GM12872 (cell line): ENCODE measurements around the gene DOCK9.

Experiments
- TF ChIP-seq, protein P1 (sequence below): IDR thresholded peaks from 3 replicates; pipeline ENCODE4 v1.5.1; 2011; ENCODE audit warnings: low read depth, mild to moderate bottlenecking, low read length, moderate library complexity; ENCODE audit not compliant: insufficient read depth

DOCK9 gene

DNA sequence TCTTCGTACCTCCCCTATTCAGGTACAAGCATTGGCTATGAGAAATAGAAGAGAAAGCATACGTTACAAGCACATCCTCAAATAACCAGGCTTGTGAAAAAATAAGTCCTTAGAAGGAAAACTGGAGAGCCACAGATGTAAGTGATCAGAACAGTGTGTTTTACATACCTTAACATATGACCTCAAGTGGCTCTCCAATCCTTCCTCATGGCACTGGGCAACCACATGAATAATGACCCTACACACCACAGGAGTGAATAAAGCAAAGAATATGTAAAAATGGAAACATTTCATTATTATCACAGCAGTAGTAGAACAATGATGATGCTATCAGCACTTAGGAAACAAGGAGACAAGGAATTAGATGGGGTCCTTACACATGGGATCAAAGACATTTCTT is 96.5 kb downstream of the DOCK9 start:
- TF ChIP-seq, protein P1, sequence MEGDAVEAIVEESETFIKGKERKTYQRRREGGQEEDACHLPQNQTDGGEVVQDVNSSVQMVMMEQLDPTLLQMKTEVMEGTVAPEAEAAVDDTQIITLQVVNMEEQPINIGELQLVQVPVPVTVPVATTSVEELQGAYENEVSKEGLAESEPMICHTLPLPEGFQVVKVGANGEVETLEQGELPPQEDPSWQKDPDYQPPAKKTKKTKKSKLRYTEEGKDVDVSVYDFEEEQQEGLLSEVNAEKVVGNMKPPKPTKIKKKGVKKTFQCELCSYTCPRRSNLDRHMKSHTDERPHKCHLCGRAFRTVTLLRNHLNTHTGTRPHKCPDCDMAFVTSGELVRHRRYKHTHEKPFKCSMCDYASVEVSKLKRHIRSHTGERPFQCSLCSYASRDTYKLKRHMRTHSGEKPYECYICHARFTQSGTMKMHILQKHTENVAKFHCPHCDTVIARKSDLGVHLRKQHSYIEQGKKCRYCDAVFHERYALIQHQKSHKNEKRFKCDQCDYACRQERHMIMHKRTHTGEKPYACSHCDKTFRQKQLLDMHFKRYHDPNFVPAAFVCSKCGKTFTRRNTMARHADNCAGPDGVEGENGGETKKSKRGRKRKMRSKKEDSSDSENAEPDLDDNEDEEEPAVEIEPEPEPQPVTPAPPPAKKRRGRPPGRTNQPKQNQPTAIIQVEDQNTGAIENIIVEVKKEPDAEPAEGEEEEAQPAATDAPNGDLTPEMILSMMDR, result no peak

- TF ChIP-seq, protein P1, result no peak
Observed at GRCh38 chr13:98880677-98881076, 97.2 kb downstream of the DOCK9 start.

GRCh38 chr13:98879957-98880356 is 97.9 kb downstream of the DOCK9 start:
- TF ChIP-seq, protein P1, result no peak

GRCh38 chr13:98879127-98879520 is 98.7 kb downstream of the DOCK9 start:
- TF ChIP-seq, protein P1, result no peak

DNA sequence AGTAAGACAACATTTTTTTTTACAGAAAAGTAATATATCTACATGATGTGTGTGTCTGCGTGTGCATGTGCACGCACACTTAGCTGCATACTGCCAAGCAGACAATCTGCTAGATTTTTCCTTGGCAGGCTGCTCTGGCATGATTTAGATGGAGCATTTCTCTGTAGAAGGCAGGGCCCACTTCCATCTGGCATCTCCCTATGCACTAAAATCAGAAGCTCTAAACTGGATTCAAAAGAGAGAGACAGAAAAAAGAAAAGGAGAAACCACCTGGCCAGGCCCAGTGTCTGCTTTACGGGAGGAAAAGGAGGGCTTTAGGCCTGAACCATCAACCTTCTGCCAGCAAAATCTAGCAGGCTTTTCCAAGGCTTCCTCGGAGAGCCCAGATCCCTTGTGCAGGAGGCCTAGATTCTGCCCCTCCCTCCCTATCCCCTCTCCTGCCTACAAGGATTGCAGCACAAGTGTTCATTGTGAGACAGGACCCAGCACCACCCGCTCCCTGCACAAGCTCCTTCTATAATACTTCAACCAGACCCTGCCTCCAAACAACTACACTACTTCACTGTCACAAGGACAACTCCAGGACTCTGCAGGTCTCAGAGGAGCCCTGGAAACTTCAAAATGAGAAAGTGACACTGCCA is 99.3 kb downstream of the DOCK9 start:
- TF ChIP-seq, protein P1, result no peak

GRCh38 chr13:98877936-98878335 is 99.9 kb downstream of the DOCK9 start:
- TF ChIP-seq, protein P1, result no peak

DNA sequence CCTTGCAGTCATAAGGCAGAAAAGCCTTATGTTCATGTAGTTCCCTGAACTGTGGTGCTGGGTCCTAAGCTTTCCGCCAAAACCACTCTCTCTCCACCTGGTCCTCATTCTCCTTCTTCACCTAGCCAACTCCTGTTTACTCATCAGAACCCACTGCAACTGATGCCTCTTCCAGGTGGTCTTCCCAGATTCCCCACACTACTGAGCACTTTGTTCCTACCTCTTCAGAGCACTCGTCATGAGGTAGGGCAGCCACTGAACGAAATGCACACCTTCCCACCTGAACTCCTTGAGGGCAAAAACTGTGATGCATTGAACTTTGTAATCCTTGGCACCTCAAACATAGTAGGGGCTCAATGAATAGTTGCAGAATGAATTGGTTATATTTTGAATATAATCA is 100.4 kb downstream of the DOCK9 start:
- TF ChIP-seq, protein P1, result no peak
